Ishikawa (cell line): ENCODE results near the gene RFC4.

Source experiments
- CEBPB ChIP-seq: IDR thresholded peaks from 2 replicates; pipeline ENCODE4 v1.6.1; 2012
- CREB1 ChIP-seq: IDR thresholded peaks from 2 replicates; pipeline ENCODE4 v1.6.1; 2012; ENCODE audit warnings: low read depth
- EGR1 ChIP-seq: IDR thresholded peaks from 2 replicates; pipeline ENCODE4 v1.6.1; 2012
- EP300 ChIP-seq: IDR thresholded peaks from 2 replicates; pipeline ENCODE4 v1.6.1; 2012; ENCODE audit warnings: borderline replicate concordance
- FOXM1 ChIP-seq: IDR thresholded peaks from 2 replicates; pipeline ENCODE4 v1.6.1; 2012; ENCODE audit warnings: low read depth, borderline replicate concordance
- NFIC ChIP-seq: IDR thresholded peaks from 2 replicates; pipeline ENCODE4 v1.6.1; 2012
- RAD21 ChIP-seq: IDR thresholded peaks from 2 replicates; pipeline ENCODE4 v1.6.1; 2012; ENCODE audit warnings: low read depth
- YY1 ChIP-seq: IDR thresholded peaks from 2 replicates; pipeline ENCODE4 v1.6.1; 2012; ENCODE audit warnings: low read depth
- ZBTB7A ChIP-seq: IDR thresholded peaks from 2 replicates; pipeline ENCODE4 v1.6.1; 2012; ENCODE audit warnings: low read depth
- TF ChIP-seq, protein P1 (sequence below): IDR thresholded peaks from 2 replicates; pipeline ENCODE4 v1.6.1; 2012
- TF ChIP-seq, protein P2 (sequence below): IDR thresholded peaks from 2 replicates; pipeline ENCODE4 v1.6.1; 2012
- TF ChIP-seq, protein P3 (sequence below): IDR thresholded peaks from 2 replicates; pipeline ENCODE4 v1.6.1; 2012; ENCODE audit warnings: low read depth, mild to moderate bottlenecking

DNA sequence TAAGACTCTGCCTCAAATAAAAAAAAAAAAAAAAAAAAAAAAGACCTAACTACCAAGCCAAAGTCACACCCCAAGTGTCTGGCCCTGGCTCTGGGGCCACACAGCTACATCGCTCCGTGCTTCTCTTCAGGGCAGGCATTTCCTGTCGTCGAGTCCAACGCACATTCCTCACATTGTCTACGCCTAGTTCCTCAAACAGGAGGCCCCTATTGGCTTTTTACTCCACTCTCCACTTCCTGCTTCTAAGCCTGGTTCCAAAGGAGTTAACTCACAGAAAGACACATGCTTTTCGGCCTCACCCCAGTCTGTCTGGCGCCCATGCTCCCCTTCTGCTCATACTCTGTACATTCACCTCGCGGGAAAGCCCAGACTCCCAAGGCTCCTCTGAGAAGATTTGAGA, 60.3 kb downstream of the RFC4 start:
- no peak for TF ChIP-seq YY1
- no peak for TF ChIP-seq EGR1
- TF ChIP-seq, protein P1, sequence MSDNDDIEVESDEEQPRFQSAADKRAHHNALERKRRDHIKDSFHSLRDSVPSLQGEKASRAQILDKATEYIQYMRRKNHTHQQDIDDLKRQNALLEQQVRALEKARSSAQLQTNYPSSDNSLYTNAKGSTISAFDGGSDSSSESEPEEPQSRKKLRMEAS: peak; percentile 76
- TF ChIP-seq EP300: no peak
- TF ChIP-seq, protein P2, sequence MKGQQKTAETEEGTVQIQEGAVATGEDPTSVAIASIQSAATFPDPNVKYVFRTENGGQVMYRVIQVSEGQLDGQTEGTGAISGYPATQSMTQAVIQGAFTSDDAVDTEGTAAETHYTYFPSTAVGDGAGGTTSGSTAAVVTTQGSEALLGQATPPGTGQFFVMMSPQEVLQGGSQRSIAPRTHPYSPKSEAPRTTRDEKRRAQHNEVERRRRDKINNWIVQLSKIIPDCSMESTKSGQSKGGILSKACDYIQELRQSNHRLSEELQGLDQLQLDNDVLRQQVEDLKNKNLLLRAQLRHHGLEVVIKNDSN: no peak
- no peak for TF ChIP-seq CREB1
- TF ChIP-seq, protein P3, sequence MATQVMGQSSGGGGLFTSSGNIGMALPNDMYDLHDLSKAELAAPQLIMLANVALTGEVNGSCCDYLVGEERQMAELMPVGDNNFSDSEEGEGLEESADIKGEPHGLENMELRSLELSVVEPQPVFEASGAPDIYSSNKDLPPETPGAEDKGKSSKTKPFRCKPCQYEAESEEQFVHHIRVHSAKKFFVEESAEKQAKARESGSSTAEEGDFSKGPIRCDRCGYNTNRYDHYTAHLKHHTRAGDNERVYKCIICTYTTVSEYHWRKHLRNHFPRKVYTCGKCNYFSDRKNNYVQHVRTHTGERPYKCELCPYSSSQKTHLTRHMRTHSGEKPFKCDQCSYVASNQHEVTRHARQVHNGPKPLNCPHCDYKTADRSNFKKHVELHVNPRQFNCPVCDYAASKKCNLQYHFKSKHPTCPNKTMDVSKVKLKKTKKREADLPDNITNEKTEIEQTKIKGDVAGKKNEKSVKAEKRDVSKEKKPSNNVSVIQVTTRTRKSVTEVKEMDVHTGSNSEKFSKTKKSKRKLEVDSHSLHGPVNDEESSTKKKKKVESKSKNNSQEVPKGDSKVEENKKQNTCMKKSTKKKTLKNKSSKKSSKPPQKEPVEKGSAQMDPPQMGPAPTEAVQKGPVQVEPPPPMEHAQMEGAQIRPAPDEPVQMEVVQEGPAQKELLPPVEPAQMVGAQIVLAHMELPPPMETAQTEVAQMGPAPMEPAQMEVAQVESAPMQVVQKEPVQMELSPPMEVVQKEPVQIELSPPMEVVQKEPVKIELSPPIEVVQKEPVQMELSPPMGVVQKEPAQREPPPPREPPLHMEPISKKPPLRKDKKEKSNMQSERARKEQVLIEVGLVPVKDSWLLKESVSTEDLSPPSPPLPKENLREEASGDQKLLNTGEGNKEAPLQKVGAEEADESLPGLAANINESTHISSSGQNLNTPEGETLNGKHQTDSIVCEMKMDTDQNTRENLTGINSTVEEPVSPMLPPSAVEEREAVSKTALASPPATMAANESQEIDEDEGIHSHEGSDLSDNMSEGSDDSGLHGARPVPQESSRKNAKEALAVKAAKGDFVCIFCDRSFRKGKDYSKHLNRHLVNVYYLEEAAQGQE: no peak
- no peak for TF ChIP-seq RAD21
- no peak for TF ChIP-seq ZBTB7A
- TF ChIP-seq NFIC: no peak
- TF ChIP-seq FOXM1: no peak
- no peak for TF ChIP-seq CEBPB
